Inferior parietal cortex (tissue), 1 donor: ENCODE results near the gene BCL6.

ENCODE experiments used
- DNase-seq: peaks from one replicate; pipeline ENCODE4 v3.0.0-alpha.2; 2016; ENCODE audit errors: extremely low spot score

Gene BCL6

GRCh38 chr3:187673012-187673411, 72.3 kb downstream of the BCL6 start:
- no peak for DNase-seq
